GM12874 (cell line): Measurements from ENCODE around the gene ZIC1.

Experiments
- TF ChIP-seq, protein P1 (sequence below): IDR thresholded peaks from 2 replicates; pipeline ENCODE4 v1.5.1; 2011; ENCODE audit warnings: low read depth, mild to moderate bottlenecking, control low read depth, low read length, moderate library complexity; ENCODE audit not compliant: insufficient read depth

The ZIC1 gene

DNA sequence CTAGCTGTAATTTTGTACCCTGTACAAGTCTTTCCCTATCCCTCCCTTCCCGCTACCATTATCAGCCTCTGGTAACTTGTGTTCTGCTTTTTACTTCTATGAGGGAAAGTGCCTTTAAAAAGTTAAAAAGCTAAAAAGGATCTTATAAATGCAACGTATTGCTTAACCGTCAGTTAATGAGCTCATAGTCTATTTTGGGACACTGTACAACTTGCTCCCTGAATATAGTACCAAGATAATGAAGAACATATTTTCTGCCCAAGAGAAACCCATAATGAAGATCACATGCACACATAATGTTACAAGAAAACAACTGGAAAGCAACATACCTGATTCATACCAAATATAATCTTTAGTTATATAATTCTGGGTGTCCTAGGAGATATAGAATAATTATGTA lies 22.6 kb downstream of the ZIC1 start:
- TF ChIP-seq, protein P1, sequence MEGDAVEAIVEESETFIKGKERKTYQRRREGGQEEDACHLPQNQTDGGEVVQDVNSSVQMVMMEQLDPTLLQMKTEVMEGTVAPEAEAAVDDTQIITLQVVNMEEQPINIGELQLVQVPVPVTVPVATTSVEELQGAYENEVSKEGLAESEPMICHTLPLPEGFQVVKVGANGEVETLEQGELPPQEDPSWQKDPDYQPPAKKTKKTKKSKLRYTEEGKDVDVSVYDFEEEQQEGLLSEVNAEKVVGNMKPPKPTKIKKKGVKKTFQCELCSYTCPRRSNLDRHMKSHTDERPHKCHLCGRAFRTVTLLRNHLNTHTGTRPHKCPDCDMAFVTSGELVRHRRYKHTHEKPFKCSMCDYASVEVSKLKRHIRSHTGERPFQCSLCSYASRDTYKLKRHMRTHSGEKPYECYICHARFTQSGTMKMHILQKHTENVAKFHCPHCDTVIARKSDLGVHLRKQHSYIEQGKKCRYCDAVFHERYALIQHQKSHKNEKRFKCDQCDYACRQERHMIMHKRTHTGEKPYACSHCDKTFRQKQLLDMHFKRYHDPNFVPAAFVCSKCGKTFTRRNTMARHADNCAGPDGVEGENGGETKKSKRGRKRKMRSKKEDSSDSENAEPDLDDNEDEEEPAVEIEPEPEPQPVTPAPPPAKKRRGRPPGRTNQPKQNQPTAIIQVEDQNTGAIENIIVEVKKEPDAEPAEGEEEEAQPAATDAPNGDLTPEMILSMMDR = no peak

DNA sequence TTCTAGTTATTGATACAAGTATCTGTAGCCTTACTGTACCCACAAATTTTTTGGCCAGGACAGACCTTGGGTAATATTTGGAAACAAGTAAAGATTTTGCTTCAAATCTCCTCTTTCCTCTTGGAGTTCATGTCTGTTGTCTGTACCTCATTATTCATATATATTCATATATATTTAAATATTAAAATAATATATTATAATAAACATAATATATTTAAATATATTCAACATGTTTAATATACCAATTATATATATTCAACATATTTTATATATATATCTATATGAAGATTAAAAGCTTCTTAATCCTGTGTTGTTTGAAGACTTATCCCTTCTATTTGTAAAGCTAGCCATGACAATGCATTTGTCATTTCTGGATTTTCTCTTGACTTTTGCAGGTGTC lies 38.1 kb downstream of the ZIC1 start:
- TF ChIP-seq, protein P1 = no peak

DNA sequence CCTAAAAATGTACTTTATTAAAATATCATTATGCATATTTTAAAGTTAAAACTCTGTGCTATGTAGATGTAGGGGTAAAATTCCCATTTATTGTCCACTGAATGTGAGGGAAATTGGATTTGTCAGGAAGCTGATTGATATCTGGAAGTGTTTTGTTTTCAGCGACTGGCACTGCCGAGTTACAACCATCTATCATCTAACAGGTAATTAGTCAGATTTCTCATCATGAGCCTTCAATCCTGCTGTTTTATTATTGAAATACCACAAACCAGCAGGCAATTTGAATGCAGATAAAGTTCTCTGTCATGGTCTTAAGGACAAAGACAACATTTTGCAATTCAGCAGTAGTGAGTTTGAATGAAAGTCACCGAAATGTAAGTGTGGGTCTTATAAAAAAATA lies 40.5 kb downstream of the ZIC1 start:
- TF ChIP-seq, protein P1 = no peak

DNA sequence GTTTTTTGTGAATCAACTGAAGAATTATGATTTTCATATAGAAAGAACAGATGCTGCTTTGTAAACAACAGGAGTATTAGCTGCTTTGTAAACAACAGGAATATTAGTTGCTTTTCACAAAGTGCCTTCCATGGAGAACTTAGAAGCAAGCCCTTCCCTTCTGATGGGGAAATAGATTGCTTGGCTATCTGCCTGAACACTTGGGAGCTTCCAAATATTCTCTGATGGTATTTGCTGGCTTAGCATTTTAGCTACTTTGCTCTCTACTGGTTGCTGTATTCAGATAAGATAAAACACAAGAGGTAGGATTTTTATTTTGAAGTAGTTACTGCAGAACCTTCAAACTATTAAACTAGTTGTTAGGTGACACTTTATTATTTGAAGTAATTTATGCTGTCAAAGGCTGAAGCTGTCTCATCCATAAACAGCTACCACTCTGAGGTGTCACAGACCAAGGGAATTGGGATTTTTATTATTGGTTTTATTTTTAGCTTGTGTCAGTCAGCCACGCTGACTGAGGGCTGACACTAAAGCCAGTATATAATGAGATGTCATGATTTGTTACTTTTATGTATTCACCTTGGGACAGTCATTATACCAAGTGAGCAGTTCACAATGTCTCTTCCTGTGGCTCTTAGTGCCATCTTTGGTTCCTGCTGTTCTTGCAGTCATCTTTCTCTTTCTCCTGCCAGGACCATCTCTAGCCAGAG lies 50.0 kb downstream of the ZIC1 start:
- TF ChIP-seq, protein P1 = no peak

DNA sequence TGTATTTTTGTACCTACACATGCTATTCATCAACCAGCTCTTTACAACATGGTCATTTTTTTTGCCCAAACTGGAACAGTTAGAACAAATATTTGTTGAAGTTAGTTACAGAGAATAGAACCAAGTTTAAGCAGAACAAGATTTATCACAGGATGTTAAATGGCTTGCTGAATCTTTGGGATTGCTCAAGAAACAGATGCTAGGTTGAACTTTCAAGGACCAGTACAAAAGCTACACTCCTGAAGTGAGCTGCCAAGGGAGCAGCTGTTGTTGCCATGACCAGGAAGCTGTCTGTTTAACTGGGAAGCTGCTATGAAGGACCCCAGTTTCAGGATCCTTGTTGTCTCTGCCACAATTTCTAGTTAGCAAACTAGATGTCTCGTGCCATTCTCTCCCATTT lies 53.7 kb downstream of the ZIC1 start:
- TF ChIP-seq, protein P1 = no peak
